MCF 10A (cell line): ENCODE results near the gene ZBTB5. TPM values are rescaled to one million over a fixed set of nuclear protein-coding genes. Genes with fewer than 3 reads are reported as not detected.

ENCODE experiments used
- BruUV-seq: library from RNA; stranded (reverse); fragments of 400-500 nt; replicated peaks from 2 replicates; lab custom pipeline; 2021; lab: Mats Ljungman, UMichigan
- CTCF ChIA-PET: fragments of 300-600 bp; sonication (Branson Sonifier 250); formaldehyde crosslinking; extraction: SDS; loops from one replicate; lab custom pipeline; 2021; ENCODE audit warnings: antibody characterized with exemption, inconsistent platforms; lab: Yijun Ruan, JAX
- POLR2A ChIA-PET: fragments of 300-600, 350-650 bp; sonication (Branson Sonifier 250); formaldehyde crosslinking; extraction: SDS; loops from one replicate; lab custom pipeline; 2020; ENCODE audit warnings: antibody characterized with exemption, inconsistent platforms; lab: Yijun Ruan, JAX
- DNase-seq: peaks from one replicate; pipeline ENCODE4 v3.0.0-alpha.2; 2018; ENCODE audit not compliant: unreplicated experiment
- H3K27ac Mint-ChIP-seq: one replicate; pipeline ENCODE4 v1.8.0; 2022; ENCODE audit warnings: mild to moderate bottlenecking, low read depth, mixed read lengths; ENCODE audit not compliant: unreplicated experiment
- H3K27me3 Mint-ChIP-seq: one replicate; pipeline ENCODE4 v1.8.0; 2022; ENCODE audit warnings: mixed read lengths; ENCODE audit not compliant: insufficient read depth, unreplicated experiment
- H3K36me3 Mint-ChIP-seq: one replicate; pipeline ENCODE4 v1.8.0; 2022; ENCODE audit warnings: mild to moderate bottlenecking, moderate library complexity, mixed read lengths; ENCODE audit not compliant: insufficient read depth, unreplicated experiment
- H3K4me1 Mint-ChIP-seq: one replicate; pipeline ENCODE4 v1.8.0; 2022; ENCODE audit warnings: mixed read lengths; ENCODE audit not compliant: insufficient read depth, unreplicated experiment
- H3K4me3 Mint-ChIP-seq: one replicate; pipeline ENCODE4 v1.8.0; 2022; ENCODE audit warnings: mild to moderate bottlenecking, moderate library complexity, mixed read lengths; ENCODE audit not compliant: unreplicated experiment
- H3K9me3 Mint-ChIP-seq: one replicate; pipeline ENCODE4 v1.8.0; 2022; ENCODE audit warnings: mixed read lengths; ENCODE audit not compliant: unreplicated experiment
- CTCF ChIP-seq: fragments of 200-600 bp; IDR thresholded peaks from one replicate; pipeline ENCODE4 v1.8.0; 2022; ENCODE audit warnings: antibody characterized with exemption, mild to moderate bottlenecking; ENCODE audit not compliant: unreplicated experiment
- intact Hi-C: fragments of 100-400 bp; cut with micrococcal nuclease; formaldehyde crosslinking; loops from 2 replicates; pipeline ENCODE4 v1.14.1; 2022
- total RNA-seq: library from RNA; stranded (reverse); gene quantifications from 2 replicates; pipeline ENCODE4 v1.2.3, GENCODE V29; 2022

The ZBTB5 gene
- total RNA-seq, 1 experiment from 2014 or later, result 9.0 TPM

- Mint-ChIP-seq H3K9me3 (no peaks in the 10 kb centered on the region), H3K4me3 (no peak overlapping the region), H3K36me3 (peaks cover 82% of the 10 kb centered on the region), H3K4me1 (peaks cover 4% of the 10 kb centered on the region), H3K27me3 (no peaks in the 10 kb centered on the region), H3K27ac (no peak overlapping the region)
- intact Hi-C loops, result no loop called here
- TF ChIP-seq CTCF, result no peak
- CTCF ChIA-PET, result no interaction called here
- POLR2A ChIA-PET, result no interaction called here
- BruUV-seq, result no TSS peak
- no peak for DNase-seq
Observed at GRCh38 chr9:37501957-37502596, 36.8 kb upstream of the ZBTB5 start.

- intact Hi-C loops, result no loop called here
- Mint-ChIP-seq H3K27me3 (no peaks in the 10 kb centered on the region), H3K27ac (no peak overlapping the region), H3K9me3 (no peaks in the 10 kb centered on the region), H3K36me3 (peaks cover 94% of the 10 kb centered on the region), H3K4me1 (peaks cover 4% of the 10 kb centered on the region), H3K4me3 (no peak overlapping the region)
- ChIA-PET POLR2A (interaction anchor here (0.6 kb wide), 1 partner anchor 59 kb away, joined by 3 read pairs; no protein-coding TSS in a partner anchor), CTCF (interaction anchor here (0.7 to 1.0 kb wide), 2 partner anchors 12 to 346 kb away, joined by 3 read pairs; no protein-coding TSS in a partner anchor)
- TF ChIP-seq CTCF, result no peak
- BruUV-seq, result no TSS peak
- DNase-seq, result no peak
Observed at GRCh38 chr9:37499297-37499696, 34.0 kb upstream of the ZBTB5 start.

GRCh38 chr9:37498457-37498856 lies 33.2 kb upstream of the ZBTB5 start:
- no peaks in the 10 kb centered on the region for H3K27me3 Mint-ChIP-seq
- H3K9me3 Mint-ChIP-seq, result no peaks in the 10 kb centered on the region
- no peak for DNase-seq
- no peak overlapping the region for H3K27ac Mint-ChIP-seq
- H3K36me3 Mint-ChIP-seq, result peaks cover 94% of the 10 kb centered on the region
- BruUV-seq, result no TSS peak
- CTCF ChIA-PET, result interaction anchor here (0.8 kb wide), 1 partner anchor 865 kb away, joined by 4 read pairs; no protein-coding TSS in a partner anchor
- H3K4me1 Mint-ChIP-seq, result peaks cover 2% of the 10 kb centered on the region
- no peak overlapping the region for H3K4me3 Mint-ChIP-seq
- intact Hi-C loops, result no loop called here
- POLR2A ChIA-PET, result interaction anchor here (0.5 to 1.7 kb wide), 5 partner anchors 11 to 83 kb away, joined by 3 to 5 read pairs (median 3); no protein-coding TSS in a partner anchor
- no peak for TF ChIP-seq CTCF

GRCh38 chr9:37497320-37497719 lies 32.1 kb upstream of the ZBTB5 start:
- intact Hi-C loops, result no loop called here
- Mint-ChIP-seq H3K4me3 (no peak overlapping the region), H3K27me3 (no peaks in the 10 kb centered on the region), H3K9me3 (no peaks in the 10 kb centered on the region), H3K4me1 (no peaks in the 10 kb centered on the region), H3K36me3 (peaks cover 94% of the 10 kb centered on the region), H3K27ac (no peak overlapping the region)
- TF ChIP-seq CTCF, result no peak
- ChIA-PET CTCF (no interaction called here), POLR2A (interaction anchor here (1.7 kb wide), 1 partner anchor 11 kb away, joined by 5 read pairs; no protein-coding TSS in a partner anchor)
- no TSS peak for BruUV-seq
- DNase-seq, result no peak
